HepG2 (cell line): Measurements from ENCODE around the gene PRKAR1A. TPM values are rescaled to one million over a fixed set of nuclear protein-coding genes. Genes with fewer than 3 reads are reported as not detected.

Experiments
- CCAR2 ChIP-seq: fragments of 200-400 bp; formaldehyde crosslinking; optimal IDR thresholded peaks from 2 replicates; pipeline ENCODE3; 2018; ENCODE audit warnings: low read depth, mild to moderate bottlenecking, low read length, moderate library complexity
- CHD2 ChIP-seq: IDR thresholded peaks from 2 replicates; pipeline ENCODE4 v1.6.1; 2011; ENCODE audit warnings: low read depth, low read length, improper control_type of control experiment
- MAZ ChIP-seq, 2 experiments: sonication (generic) in 1 of 2; formaldehyde crosslinking in 1 of 2; IDR thresholded peaks; 2 replicates each; pipeline versions ENCODE4 v1.5.0 to v1.6.1; 2012 to 2020; ENCODE audit warnings: low read depth in 2 of 2, mild to moderate bottlenecking in 2 of 2, borderline replicate concordance in 1 of 2, improper control_type of control experiment in 1 of 2, low read length in 1 of 2, missing genetic modification reagents in 1 of 2, moderate library complexity in 1 of 2
- RNF2 ChIP-seq: fragments of 450-650 bp; conservative IDR thresholded peaks from 2 replicates; pipeline ENCODE4 v1.6.1; 2016; ENCODE audit warnings: low read depth
- ZBTB14 ChIP-seq: sonication (generic); formaldehyde crosslinking; IDR thresholded peaks from 2 replicates; pipeline ENCODE4 v1.4.0; 2020; ENCODE audit warnings: missing genetic modification reagents
- ZKSCAN8 ChIP-seq: IDR thresholded peaks from 2 replicates; pipeline ENCODE4 v1.6.1; 2016; ENCODE audit warnings: borderline replicate concordance, missing genetic modification reagents, missing compliant biosample characterization
- ZNF160 ChIP-seq: sonication (generic); formaldehyde crosslinking; IDR thresholded peaks from 2 replicates; pipeline ENCODE4 v1.8.0; 2022; ENCODE audit warnings: mild to moderate bottlenecking, inconsistent platforms, missing genetic modification reagents
- ZNF329 ChIP-seq: sonication (generic); formaldehyde crosslinking; IDR thresholded peaks from 2 replicates; pipeline ENCODE4 v1.9.0; 2021; ENCODE audit warnings: low read depth, mild to moderate bottlenecking, missing genetic modification reagents
- ZNF546 ChIP-seq: sonication (generic); formaldehyde crosslinking; conservative IDR thresholded peaks from 2 replicates; pipeline ENCODE4 v1.8.1; 2023; ENCODE audit warnings: mild to moderate bottlenecking, missing genetic modification reagents
- ZNF550 ChIP-seq: sonication (generic); formaldehyde crosslinking; IDR thresholded peaks from 2 replicates; pipeline ENCODE4 v1.4.0; 2020; ENCODE audit warnings: mild to moderate bottlenecking, missing genetic modification reagents, borderline replicate concordance
- ZNF597 ChIP-seq: sonication (generic); formaldehyde crosslinking; IDR thresholded peaks from 2 replicates; pipeline ENCODE4 v1.5.0; 2020; ENCODE audit warnings: missing genetic modification reagents
- polyA plus RNA-seq, 8 experiments: library from polyadenylated mRNA; depleted of rRNA in 3 of 8; stranded (reverse) in 7 of 8; unstranded in 1 of 8; fragments of >200 nt; fragmentation: Illumina TruSeq in 4 of 8; extraction: Trizol in 4 of 8; gene quantifications; 2 replicates each; pipeline versions ENCODE4 v1.2.1 to v1.2.3, GENCODE V29; 2011 to 2016; ENCODE audit warnings: low read depth in 4 of 8, missing spikeins in 1 of 8, mixed read lengths in 1 of 8; ENCODE audit not compliant: insufficient read depth in 1 of 8
- total RNA-seq, 5 experiments: library from RNA; depleted of rRNA; stranded (reverse); fragments of >200 nt; fragmentation: Illumina TruSeq; extraction: Trizol; gene quantifications; 2 replicates each; pipeline ENCODE4 v1.2.3, GENCODE V29; 2016; ENCODE audit warnings: low read depth in 1 of 5
- TF ChIP-seq, protein P1 (sequence below): sonication (generic); formaldehyde crosslinking; IDR thresholded peaks from one replicate; pipeline ENCODE4 v1.5.1; 2020; ENCODE audit warnings: mild to moderate bottlenecking, missing genetic modification reagents; ENCODE audit errors: not compliant biosample characterization
- TF ChIP-seq, protein P2 (sequence below): sonication (generic); formaldehyde crosslinking; IDR thresholded peaks from 2 replicates; pipeline ENCODE4 v1.4.0; 2020; ENCODE audit warnings: missing genetic modification reagents
- TF ChIP-seq, protein P3 (sequence below): sonication (generic); formaldehyde crosslinking; IDR thresholded peaks from 2 replicates; pipeline ENCODE4 v1.4.0; 2020; ENCODE audit warnings: missing genetic modification reagents, low read depth, mild to moderate bottlenecking, borderline replicate concordance

PRKAR1A gene
- total and polyA plus RNA-seq, 2 of the 13 experiments (the other 11 are each of a cell fraction or from before 2014, with no cell fraction given) = 265 to 266 TPM

- TF ChIP-seq CCAR2 (no peak), ZNF550 (CRISPR knock-in tag) (no peak), CHD2 (no peak), RNF2 (no peak), ZNF546 (CRISPR knock-in tag) (peak; percentile 71; the same call in 1 of the 2 replicates), ZNF597 (CRISPR knock-in tag) (no peak), ZBTB14 (CRISPR knock-in tag) (no peak), MAZ (IDR thresholded peaks at IDR 0.05; ENCODE audit: borderline replicate concordance, low read depth, low read length) (no peak), MAZ (CRISPR knock-in tag; IDR thresholded peaks at IDR 0.05; ENCODE audit: low read depth) (no peak), ZKSCAN8 (CRISPR knock-in tag) (peak; percentile 85), ZNF160 (CRISPR knock-in tag) (no peak), ZNF329 (no peak)
- TF ChIP-seq, protein P1, sequence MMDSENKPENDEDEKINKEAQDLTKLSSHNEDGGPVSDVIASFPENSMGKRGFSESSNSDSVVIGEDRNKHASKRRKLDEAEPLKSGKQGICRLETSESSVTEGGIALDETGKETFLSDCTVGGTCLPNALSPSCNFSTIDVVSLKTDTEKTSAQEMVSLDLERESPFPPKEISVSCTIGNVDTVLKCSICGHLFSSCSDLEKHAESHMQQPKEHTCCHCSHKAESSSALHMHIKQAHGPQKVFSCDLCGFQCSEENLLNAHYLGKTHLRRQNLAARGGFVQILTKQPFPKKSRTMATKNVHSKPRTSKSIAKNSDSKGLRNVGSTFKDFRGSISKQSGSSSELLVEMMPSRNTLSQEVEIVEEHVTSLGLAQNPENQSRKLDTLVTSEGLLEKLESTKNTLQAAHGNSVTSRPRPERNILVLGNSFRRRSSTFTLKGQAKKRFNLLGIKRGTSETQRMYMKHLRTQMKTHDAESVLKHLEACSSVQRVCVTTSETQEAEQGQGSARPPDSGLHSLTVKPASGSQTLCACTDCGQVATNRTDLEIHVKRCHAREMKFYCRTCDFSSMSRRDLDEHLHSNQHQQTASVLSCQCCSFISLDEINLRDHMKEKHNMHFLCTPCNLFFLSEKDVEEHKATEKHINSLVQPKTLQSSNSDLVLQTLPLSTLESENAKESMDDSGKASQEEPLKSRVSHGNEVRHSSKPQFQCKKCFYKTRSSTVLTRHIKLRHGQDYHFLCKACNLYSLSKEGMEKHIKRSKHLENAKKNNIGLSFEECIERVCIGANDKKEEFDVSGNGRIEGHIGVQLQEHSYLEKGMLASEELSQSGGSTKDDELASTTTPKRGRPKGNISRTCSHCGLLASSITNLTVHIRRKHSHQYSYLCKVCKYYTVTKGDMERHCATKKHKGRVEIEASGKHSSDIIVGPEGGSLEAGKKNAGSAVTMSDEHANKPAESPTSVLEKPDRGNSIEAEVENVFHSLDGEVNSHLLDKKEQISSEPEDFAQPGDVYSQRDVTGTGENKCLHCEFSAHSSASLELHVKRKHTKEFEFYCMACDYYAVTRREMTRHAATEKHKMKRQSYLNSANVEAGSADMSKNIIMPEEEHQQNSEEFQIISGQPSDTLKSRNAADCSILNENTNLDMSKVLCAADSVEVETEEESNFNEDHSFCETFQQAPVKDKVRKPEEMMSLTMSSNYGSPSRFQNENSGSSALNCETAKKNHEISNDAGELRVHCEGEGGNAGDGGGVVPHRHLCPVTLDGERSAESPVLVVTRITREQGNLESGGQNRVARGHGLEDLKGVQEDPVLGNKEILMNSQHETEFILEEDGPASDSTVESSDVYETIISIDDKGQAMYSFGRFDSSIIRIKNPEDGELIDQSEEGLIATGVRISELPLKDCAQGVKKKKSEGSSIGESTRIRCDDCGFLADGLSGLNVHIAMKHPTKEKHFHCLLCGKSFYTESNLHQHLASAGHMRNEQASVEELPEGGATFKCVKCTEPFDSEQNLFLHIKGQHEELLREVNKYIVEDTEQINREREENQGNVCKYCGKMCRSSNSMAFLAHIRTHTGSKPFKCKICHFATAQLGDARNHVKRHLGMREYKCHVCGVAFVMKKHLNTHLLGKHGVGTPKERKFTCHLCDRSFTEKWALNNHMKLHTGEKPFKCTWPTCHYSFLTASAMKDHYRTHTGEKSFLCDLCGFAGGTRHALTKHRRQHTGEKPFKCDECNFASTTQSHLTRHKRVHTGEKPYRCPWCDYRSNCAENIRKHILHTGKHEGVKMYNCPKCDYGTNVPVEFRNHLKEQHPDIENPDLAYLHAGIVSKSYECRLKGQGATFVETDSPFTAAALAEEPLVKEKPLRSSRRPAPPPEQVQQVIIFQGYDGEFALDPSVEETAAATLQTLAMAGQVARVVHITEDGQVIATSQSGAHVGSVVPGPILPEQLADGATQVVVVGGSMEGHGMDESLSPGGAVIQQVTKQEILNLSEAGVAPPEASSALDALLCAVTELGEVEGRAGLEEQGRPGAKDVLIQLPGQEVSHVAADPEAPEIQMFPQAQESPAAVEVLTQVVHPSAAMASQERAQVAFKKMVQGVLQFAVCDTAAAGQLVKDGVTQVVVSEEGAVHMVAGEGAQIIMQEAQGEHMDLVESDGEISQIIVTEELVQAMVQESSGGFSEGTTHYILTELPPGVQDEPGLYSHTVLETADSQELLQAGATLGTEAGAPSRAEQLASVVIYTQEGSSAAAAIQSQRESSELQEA = no peak
- TF ChIP-seq, protein P2, sequence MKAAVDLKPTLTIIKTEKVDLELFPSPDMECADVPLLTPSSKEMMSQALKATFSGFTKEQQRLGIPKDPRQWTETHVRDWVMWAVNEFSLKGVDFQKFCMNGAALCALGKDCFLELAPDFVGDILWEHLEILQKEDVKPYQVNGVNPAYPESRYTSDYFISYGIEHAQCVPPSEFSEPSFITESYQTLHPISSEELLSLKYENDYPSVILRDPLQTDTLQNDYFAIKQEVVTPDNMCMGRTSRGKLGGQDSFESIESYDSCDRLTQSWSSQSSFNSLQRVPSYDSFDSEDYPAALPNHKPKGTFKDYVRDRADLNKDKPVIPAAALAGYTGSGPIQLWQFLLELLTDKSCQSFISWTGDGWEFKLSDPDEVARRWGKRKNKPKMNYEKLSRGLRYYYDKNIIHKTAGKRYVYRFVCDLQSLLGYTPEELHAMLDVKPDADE (CRISPR knock-in tag) = 0 out of 2 replicates have a peak, but pooled peaks have one; percentile 74
- TF ChIP-seq, protein P3, sequence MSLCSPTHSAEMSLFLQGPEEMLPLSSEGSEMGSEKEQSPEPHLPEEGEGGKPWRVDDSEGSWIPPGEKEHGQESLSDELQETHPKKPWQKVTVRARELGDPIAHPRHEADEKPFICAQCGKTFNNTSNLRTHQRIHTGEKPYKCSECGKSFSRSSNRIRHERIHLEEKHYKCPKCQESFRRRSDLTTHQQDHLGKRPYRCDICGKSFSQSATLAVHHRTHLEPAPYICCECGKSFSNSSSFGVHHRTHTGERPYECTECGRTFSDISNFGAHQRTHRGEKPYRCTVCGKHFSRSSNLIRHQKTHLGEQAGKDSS (CRISPR knock-in tag) = 0 out of 2 replicates have a peak, but pooled peaks have one; percentile 39
Measured at GRCh38 chr17:68509141-68510057, 2.8 kb upstream of the PRKAR1A start (continued).
